ENCODE measurements around the gene LAMA2. TPM values are rescaled to one million over a fixed set of nuclear protein-coding genes. Genes with fewer than 3 reads are reported as not detected.

LAMA2 gene
- polyA plus RNA-seq, 1 of the 3 experiments (the other 2 are of a cell fraction), result 0.92 TPM

DNA sequence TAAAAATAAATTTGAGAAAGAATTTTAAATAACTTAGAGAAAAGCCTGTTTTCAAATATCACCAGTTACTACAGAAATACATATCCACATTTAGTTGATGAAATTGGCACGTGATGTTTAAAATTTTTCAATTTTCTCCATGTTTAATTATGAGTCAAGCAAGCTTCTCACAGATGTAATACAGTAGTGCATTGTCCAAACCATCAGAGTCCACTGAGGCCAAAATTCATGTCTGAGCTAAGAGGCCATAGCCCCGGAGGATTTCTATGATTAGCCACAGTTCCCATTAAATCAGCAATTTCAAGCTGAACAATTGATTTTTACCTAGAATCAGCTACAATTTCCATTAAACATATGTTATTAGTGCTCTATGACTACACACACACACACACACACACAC is 387.0 kb downstream of the LAMA2 start:
- Histone ChIP-seq H3K27me3 (ENCODE audit: insufficient read depth) (peaks cover 8% of the 10 kb centered on the region; the same call in 1 of the 2 replicates), H4K20me1 (ENCODE audit: insufficient read depth) (no peaks in the 10 kb centered on the region), H3K36me3 (replicated peaks in 1 of 2; ENCODE audit: control insufficient read depth in 1 of 2, insufficient read depth in 2 of 2, low read length in 1 of 2) (no peaks in the 10 kb centered on the region), H3K9me3 (no peaks in the 10 kb centered on the region), H3K4me1 (ENCODE audit: control insufficient read depth in 1 of 2, insufficient read depth in 2 of 2, low read depth in 1 of 2, low read length in 1 of 2) (no peaks in the 10 kb centered on the region), H3K9ac (no peak overlapping the region), H3K27ac (ENCODE audit: low read depth in 2 of 2, low read length in 1 of 2) (no peak overlapping the region), H3F3A (replicated peaks; ENCODE audit: insufficient read depth) (no peaks in the 10 kb centered on the region), H3K4me2 (no peak overlapping the region), H3K9me2 (no peaks in the 10 kb centered on the region), H2AFZ (ENCODE audit: low read depth) (no peak overlapping the region), H3K79me2 (ENCODE audit: insufficient read depth) (no peaks in the 10 kb centered on the region), H3K4me3 (ENCODE audit: low read depth in 2 of 2, low read length in 1 of 2) (no peak overlapping the region)
- no peak for DNase-seq
- WGBS (ENCODE audit: low lambda C conversion rate), result 0% methylated on average over 2 of the region's 2 CpGs
- POLR2A ChIA-PET, result no interaction called here
- no peak for TF ChIP-seq RCOR1 (IDR thresholded peaks at IDR 0.05; ENCODE audit: low read length)
- no peak for TF ChIP-seq NRF1 (IDR thresholded peaks at IDR 0.05; ENCODE audit: low read depth, low read length)
- no peak for TF ChIP-seq ELF1 (IDR thresholded peaks at IDR 0.05)
- TF ChIP-seq, protein P1, sequence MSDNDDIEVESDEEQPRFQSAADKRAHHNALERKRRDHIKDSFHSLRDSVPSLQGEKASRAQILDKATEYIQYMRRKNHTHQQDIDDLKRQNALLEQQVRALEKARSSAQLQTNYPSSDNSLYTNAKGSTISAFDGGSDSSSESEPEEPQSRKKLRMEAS (IDR thresholded peaks at IDR 0.05; ENCODE audit: low read depth), result no peak
- no peak for TF ChIP-seq JUND (IDR thresholded peaks at IDR 0.05)
- no peak for TF ChIP-seq FOXJ3 (CRISPR knock-in tag; IDR thresholded peaks at IDR 0.05)
- TF ChIP-seq FOXM1 (IDR thresholded peaks at IDR 0.05; ENCODE audit: low read depth), result no peak
- TF ChIP-seq RAD21 (IDR thresholded peaks at IDR 0.05; ENCODE audit: low read length), result no peak
- TF ChIP-seq EP300 (IDR thresholded peaks at IDR 0.05; ENCODE audit: borderline replicate concordance in 1 of 2, low read depth in 1 of 2, low read length in 1 of 2), result no peak
- TF ChIP-seq EZH2phosphoT487 (IDR thresholded peaks at IDR 0.05; ENCODE audit: borderline replicate concordance, low read depth), result no peak
- TF ChIP-seq, protein P2, sequence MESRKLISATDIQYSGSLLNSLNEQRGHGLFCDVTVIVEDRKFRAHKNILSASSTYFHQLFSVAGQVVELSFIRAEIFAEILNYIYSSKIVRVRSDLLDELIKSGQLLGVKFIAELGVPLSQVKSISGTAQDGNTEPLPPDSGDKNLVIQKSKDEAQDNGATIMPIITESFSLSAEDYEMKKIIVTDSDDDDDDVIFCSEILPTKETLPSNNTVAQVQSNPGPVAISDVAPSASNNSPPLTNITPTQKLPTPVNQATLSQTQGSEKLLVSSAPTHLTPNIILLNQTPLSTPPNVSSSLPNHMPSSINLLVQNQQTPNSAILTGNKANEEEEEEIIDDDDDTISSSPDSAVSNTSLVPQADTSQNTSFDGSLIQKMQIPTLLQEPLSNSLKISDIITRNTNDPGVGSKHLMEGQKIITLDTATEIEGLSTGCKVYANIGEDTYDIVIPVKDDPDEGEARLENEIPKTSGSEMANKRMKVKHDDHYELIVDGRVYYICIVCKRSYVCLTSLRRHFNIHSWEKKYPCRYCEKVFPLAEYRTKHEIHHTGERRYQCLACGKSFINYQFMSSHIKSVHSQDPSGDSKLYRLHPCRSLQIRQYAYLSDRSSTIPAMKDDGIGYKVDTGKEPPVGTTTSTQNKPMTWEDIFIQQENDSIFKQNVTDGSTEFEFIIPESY (IDR thresholded peaks at IDR 0.05; ENCODE audit: borderline replicate concordance, low read depth), result no peak
- no peak for TF ChIP-seq GABPA (IDR thresholded peaks at IDR 0.05; ENCODE audit: low read depth)
- TF ChIP-seq NFIC (IDR thresholded peaks at IDR 0.05; ENCODE audit: borderline replicate concordance), result no peak
- no peak for TF ChIP-seq POLR2AphosphoS5 (IDR thresholded peaks at IDR 0.05; ENCODE audit: low read depth, low read length)
- TF ChIP-seq MXI1 (IDR thresholded peaks at IDR 0.05; ENCODE audit: low read depth, low read length), result no peak
- CTCF ChIA-PET, result interaction anchor here (0.9 kb wide), 1 partner anchor 18 kb away, joined by 3 read pairs; no protein-coding TSS in a partner anchor

DNA sequence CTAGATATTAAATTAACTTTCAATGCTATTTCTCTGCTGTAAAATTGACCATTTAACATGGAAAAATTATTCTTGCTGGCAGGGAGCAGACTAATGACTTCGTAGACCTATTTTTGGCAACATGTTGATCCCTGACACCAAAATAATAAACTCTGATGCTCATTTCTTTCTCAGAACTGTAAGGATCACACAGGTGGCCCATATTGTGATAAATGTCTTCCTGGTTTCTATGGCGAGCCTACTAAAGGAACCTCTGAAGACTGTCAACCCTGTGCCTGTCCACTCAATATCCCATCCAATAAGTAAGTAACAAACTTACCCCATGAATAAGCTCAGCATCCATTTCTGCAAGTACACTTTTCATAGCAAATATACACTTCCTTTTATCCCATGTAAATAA is 387.5 kb downstream of the LAMA2 start:
- peaks cover 8% of the 10 kb centered on the region; the same call in 1 of the 2 replicates for H3K27me3 ChIP-seq (ENCODE audit: insufficient read depth)
- no peaks in the 10 kb centered on the region for H3K9me3 ChIP-seq
- WGBS (ENCODE audit: low lambda C conversion rate), result 13% methylated on average over 2 of the region's 2 CpGs
- H3K4me2 ChIP-seq, result no peak overlapping the region
- ChIA-PET POLR2A (no interaction called here), CTCF (no interaction called here)
- no peaks in the 10 kb centered on the region for H3K9me2 ChIP-seq
- no peaks in the 10 kb centered on the region for H3K4me1 ChIP-seq (ENCODE audit: control insufficient read depth in 1 of 2, insufficient read depth in 2 of 2, low read depth in 1 of 2, low read length in 1 of 2)
- H3K9ac ChIP-seq, result no peak overlapping the region
- H3K4me3 ChIP-seq (ENCODE audit: low read depth in 2 of 2, low read length in 1 of 2), result no peak overlapping the region
- H3K36me3 ChIP-seq (replicated peaks in 1 of 2; ENCODE audit: control insufficient read depth in 1 of 2, insufficient read depth in 2 of 2, low read length in 1 of 2), result no peaks in the 10 kb centered on the region
- H2AFZ ChIP-seq (ENCODE audit: low read depth), result no peak overlapping the region
- no peaks in the 10 kb centered on the region for H3F3A ChIP-seq (replicated peaks; ENCODE audit: insufficient read depth)
- H3K27ac ChIP-seq (ENCODE audit: low read depth in 2 of 2, low read length in 1 of 2), result no peak overlapping the region
- DNase-seq, result no peak
- H3K79me2 ChIP-seq (ENCODE audit: insufficient read depth), result no peaks in the 10 kb centered on the region
- no peaks in the 10 kb centered on the region for H4K20me1 ChIP-seq (ENCODE audit: insufficient read depth)
- TF ChIP-seq MXI1 (IDR thresholded peaks at IDR 0.05; ENCODE audit: low read depth, low read length), result no peak
- TF ChIP-seq GABPA (IDR thresholded peaks at IDR 0.05; ENCODE audit: low read depth), result no peak
- TF ChIP-seq, protein P2 (IDR thresholded peaks at IDR 0.05; ENCODE audit: borderline replicate concordance, low read depth), result no peak
- TF ChIP-seq, protein P3, sequence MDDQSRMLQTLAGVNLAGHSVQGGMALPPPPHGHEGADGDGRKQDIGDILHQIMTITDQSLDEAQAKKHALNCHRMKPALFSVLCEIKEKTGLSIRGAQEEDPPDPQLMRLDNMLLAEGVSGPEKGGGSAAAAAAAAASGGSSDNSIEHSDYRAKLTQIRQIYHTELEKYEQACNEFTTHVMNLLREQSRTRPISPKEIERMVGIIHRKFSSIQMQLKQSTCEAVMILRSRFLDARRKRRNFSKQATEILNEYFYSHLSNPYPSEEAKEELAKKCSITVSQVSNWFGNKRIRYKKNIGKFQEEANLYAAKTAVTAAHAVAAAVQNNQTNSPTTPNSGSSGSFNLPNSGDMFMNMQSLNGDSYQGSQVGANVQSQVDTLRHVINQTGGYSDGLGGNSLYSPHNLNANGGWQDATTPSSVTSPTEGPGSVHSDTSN (IDR thresholded peaks at IDR 0.05), result no peak
- TF ChIP-seq FOXM1 (IDR thresholded peaks at IDR 0.05; ENCODE audit: low read depth), result no peak
- no peak for TF ChIP-seq ELF1 (IDR thresholded peaks at IDR 0.05)
- TF ChIP-seq TAF1 (IDR thresholded peaks at IDR 0.05; ENCODE audit: borderline replicate concordance, low read depth, low read length), result no peak
- TF ChIP-seq FOSL2 (IDR thresholded peaks at IDR 0.05; ENCODE audit: borderline replicate concordance, low read depth), result no peak
- TF ChIP-seq SIN3A (IDR thresholded peaks at IDR 0.05; ENCODE audit: borderline replicate concordance, low read depth, low read length), result no peak
- TF ChIP-seq YY1 (IDR thresholded peaks at IDR 0.05; ENCODE audit: low read depth), result no peak
- no peak for TF ChIP-seq FOXJ3 (CRISPR knock-in tag; IDR thresholded peaks at IDR 0.05)

Data from SK-N-SH (cell line).